WI38 (cell line): ENCODE measurements around the gene ETV3.

Experiments used
- H3K4me3 ChIP-seq: 2 replicates; pipeline ENCODE4 v1.5.1; 2011; ENCODE audit warnings: low read depth, mild to moderate bottlenecking, control low read depth, low read length
- CTCF ChIP-seq: IDR thresholded peaks from 2 replicates; pipeline ENCODE4 v1.5.1; 2012; ENCODE audit warnings: low read depth, mild to moderate bottlenecking, control low read depth, low read length

ETV3 gene

GRCh38 chr1:157085421-157085820 is 52.8 kb downstream of the ETV3 start:
- TF ChIP-seq CTCF, result no peak
- no peak overlapping the region for H3K4me3 ChIP-seq

GRCh38 chr1:157084720-157085119 is 53.5 kb downstream of the ETV3 start:
- TF ChIP-seq CTCF, result no peak
- no peak overlapping the region for H3K4me3 ChIP-seq

- TF ChIP-seq CTCF, result no peak
- no peak overlapping the region for H3K4me3 ChIP-seq
Measured at GRCh38 chr1:157081707-157082106, 56.5 kb downstream of the ETV3 start.

- TF ChIP-seq CTCF, result no peak
Measured at GRCh38 chr1:157080714-157081113, 57.5 kb downstream of the ETV3 start.

GRCh38 chr1:157077394-157077793 is 60.8 kb downstream of the ETV3 start:
- TF ChIP-seq CTCF, result no peak
- no peak overlapping the region for H3K4me3 ChIP-seq

More at GRCh38 chr1:157080714-157081113, 57.5 kb downstream of the ETV3 start:
- no peak overlapping the region for H3K4me3 ChIP-seq

GRCh38 chr1:157073944-157074685 is 64.1 kb downstream of the ETV3 start:
- no peak overlapping the region for H3K4me3 ChIP-seq

More at GRCh38 chr1:157073944-157074685, 64.1 kb downstream of the ETV3 start:
- TF ChIP-seq CTCF, result peak; percentile 47
